Lower lobe of right lung (tissue), 2 donors: ENCODE results near the gene PAK4. TPM values are rescaled to one million over a fixed set of nuclear protein-coding genes. Genes with fewer than 3 reads are reported as not detected.
"Not testable (repeated sequence)": the region's sequence is repeated elsewhere in the genome, so short reads cannot be mapped to it uniquely, and the experiment has no call there.

ENCODE experiments used
- ATAC-seq, 2 donors: fragments of 200-7000 bp; cut with Tn5 transposase; one replicate each; pipeline ENCODE4 v1.9.1; 2020 to 2022; ENCODE audit warnings: mild to moderate bottlenecking in 2 of 2, moderate library complexity in 2 of 2
- DNase-seq: peaks from one replicate; pipeline ENCODE4 v3.0.0-alpha.2; 2020
- H3K27ac ChIP-seq: fragments of 200-600 bp; one replicate; pipeline ENCODE4 v1.8.0; 2022
- H3K27me3 ChIP-seq: fragments of 200-600 bp; one replicate; pipeline ENCODE4 v1.8.0; 2022; ENCODE audit warnings: low read depth
- H3K36me3 ChIP-seq: fragments of 200-600 bp; one replicate; pipeline ENCODE4 v1.8.0; 2022; ENCODE audit warnings: mild to moderate bottlenecking
- H3K4me1 ChIP-seq: fragments of 200-600 bp; one replicate; pipeline ENCODE4 v1.8.0; 2022
- H3K4me3 ChIP-seq: fragments of 200-600 bp; one replicate; pipeline ENCODE4 v1.8.0; 2022; ENCODE audit warnings: mild to moderate bottlenecking
- H3K9me3 ChIP-seq: fragments of 200-600 bp; one replicate; pipeline ENCODE4 v1.8.0; 2022
- CTCF ChIP-seq: fragments of 200-600 bp; IDR thresholded peaks from one replicate; pipeline ENCODE4 v1.8.0; 2022; ENCODE audit warnings: antibody characterized with exemption, mild to moderate bottlenecking
- intact Hi-C: fragments of 100-400 bp; cut with DNase I; formaldehyde crosslinking; loops from one replicate; pipeline ENCODE4 v1.11.0; 2022
- total RNA-seq: library from RNA; stranded (reverse); fragmentation: NEBNext Ultra II Directional; extraction: Animal tissue kit (Norgen Biotek cat#: 25700); gene quantifications from one replicate; pipeline ENCODE4 v1.2.1, GENCODE V29; 2021
- donor health status: DM: no; HTN: yes; CAD: no; lungs with severe emphysema.

PAK4 gene
- total RNA-seq, 1 donor from 2014 or later: 73.0 TPM

DNA sequence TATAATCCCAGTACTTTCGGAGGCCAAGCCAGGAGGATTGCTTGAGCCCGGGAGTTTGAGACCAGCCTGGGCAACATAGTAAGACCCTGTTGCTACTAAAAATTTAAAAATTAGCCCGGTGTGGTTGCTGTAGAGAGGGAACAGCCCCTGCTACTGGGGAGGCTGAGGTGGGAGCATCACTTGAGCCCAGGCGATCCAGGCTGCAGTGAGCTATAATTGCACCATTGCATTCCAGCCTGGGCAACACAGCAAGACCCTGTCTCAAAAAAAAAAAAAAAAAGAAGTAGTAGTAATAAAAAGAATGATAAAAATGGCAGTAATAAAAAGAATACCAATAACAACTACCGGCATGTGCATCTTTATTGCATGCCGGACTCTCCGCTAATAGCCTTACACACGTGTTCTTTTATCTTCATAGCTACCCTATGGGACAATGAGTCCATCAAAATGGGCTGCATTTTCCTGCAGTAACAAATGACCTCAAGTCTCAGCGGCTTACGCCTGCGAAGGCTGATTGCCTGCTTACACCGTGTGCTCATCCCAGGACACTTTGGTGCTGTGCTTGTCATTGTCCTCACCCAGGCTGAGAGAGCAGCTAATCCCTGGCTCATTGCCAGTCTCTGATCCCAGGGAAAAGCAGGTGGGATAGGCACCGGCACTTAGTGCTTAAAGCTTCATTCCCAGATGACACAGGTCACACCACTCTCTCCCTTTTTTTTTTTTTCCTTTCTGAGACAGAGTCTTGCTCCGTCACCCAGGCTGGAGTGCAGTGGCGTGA is 92.8 kb downstream of the PAK4 start:
- DNase-seq: no peak
- ATAC-seq: no peak
- intact Hi-C loops: no loop called here
- no peak for TF ChIP-seq CTCF
- Histone ChIP-seq H3K27me3 (peaks cover 8% of the 10 kb centered on the region), H3K36me3 (no peaks in the 10 kb centered on the region), H3K9me3 (no peaks in the 10 kb centered on the region), H3K4me3 (no peak overlapping the region), H3K27ac (peak overlapping the region; percentile 24), H3K4me1 (no peaks in the 10 kb centered on the region)

DNA sequence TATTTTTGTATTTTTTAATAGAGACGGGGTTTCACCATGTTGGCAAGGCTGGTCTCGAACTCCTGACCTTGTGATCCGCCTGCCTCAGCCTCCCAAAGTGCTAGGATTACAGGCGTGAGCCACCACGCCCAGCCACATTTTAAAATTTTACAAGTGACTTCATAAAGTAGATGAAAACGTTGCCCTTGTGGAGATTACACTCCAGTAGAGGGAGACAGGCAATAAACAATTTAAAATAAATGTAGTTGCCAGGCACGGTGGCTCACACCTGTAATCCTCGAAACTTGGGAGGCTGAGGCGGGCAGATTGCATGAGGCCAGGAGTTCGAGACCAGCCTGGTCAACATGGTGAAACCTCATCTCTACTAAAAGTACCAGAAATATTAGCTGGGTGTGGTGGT is 93.5 kb downstream of the PAK4 start:
- H3K36me3 ChIP-seq, H3K4me1 ChIP-seq, H3K27ac ChIP-seq, DNase-seq, ATAC-seq, H3K4me3 ChIP-seq, intact Hi-C loops, H3K9me3 ChIP-seq: not testable (repeated sequence)
- H3K27me3 ChIP-seq: peaks cover 15% of the 10 kb centered on the region

DNA sequence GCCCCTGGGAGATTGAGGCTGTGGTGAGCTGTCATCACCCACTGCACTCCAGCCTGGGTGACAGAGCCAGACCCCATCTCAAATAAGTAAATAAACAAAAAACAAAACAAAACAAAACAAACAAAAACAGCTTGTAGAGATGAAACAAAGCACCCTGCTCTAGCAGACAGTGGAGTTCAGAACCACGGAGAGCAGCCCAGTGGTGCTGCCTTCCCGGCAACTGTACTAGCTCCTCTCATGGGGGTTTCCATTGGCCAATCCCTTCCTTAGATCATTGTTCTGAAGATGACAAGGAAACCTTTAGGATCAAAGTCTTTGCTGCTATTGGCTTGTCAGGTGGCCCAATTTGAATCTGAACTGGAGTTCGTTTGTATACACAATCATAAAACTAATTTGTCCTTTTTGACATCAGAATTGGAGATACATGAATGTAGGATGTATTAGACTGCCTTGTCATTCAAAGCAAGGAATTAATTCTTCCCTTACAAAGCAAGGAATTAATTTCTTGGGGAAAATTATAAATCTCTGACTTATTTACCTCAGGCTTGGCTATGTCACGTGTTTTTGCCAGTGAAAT is 98.2 kb downstream of the PAK4 start:
- no peak for ATAC-seq
- Histone ChIP-seq H3K9me3 (no peaks in the 10 kb centered on the region), H3K27ac (no peak overlapping the region), H3K4me3 (no peak overlapping the region), H3K4me1 (no peaks in the 10 kb centered on the region), H3K36me3 (no peaks in the 10 kb centered on the region), H3K27me3 (peaks cover 9% of the 10 kb centered on the region)
- TF ChIP-seq CTCF: no peak
- intact Hi-C loops: no loop called here
- no peak for DNase-seq

GRCh38 chr19:39224910-39225309 is 99.3 kb downstream of the PAK4 start:
- intact Hi-C loops: no loop called here
- Histone ChIP-seq H3K27ac (no peak overlapping the region), H3K36me3 (no peaks in the 10 kb centered on the region), H3K9me3 (no peaks in the 10 kb centered on the region), H3K4me3 (no peak overlapping the region), H3K4me1 (no peaks in the 10 kb centered on the region), H3K27me3 (peaks cover 9% of the 10 kb centered on the region)
- ATAC-seq (no peak), DNase-seq (no peak)
- TF ChIP-seq CTCF: no peak

Other genes with a start within 250 kb of the PAK4 start
- 8.3 TPM for gene RINL, start 247.5 kb upstream of the PAK4 start, total RNA-seq
- 60.1 TPM for gene SIRT2, start 226.2 kb upstream of the PAK4 start, total RNA-seq
- 23.1 TPM for gene NFKBIB, start 225.8 kb upstream of the PAK4 start, total RNA-seq
- not detected for gene CCER2, start 213.6 kb upstream of the PAK4 start, total RNA-seq
- gene SARS2, start 195.0 kb upstream of the PAK4 start, total RNA-seq: 21.0 TPM
- gene MRPS12, start 194.8 kb upstream of the PAK4 start, total RNA-seq: 25.9 TPM
- gene FBXO17, start 150.0 kb upstream of the PAK4 start, total RNA-seq: 10.5 TPM
- gene FBXO27, start 93.2 kb upstream of the PAK4 start, total RNA-seq: 6.4 TPM
- gene ACP7, start 41.4 kb upstream of the PAK4 start, total RNA-seq: not detected
- gene NCCRP1, start 71.2 kb downstream of the PAK4 start, total RNA-seq: 0.86 TPM
- gene SYCN, start 78.5 kb downstream of the PAK4 start, total RNA-seq: not detected
- gene IFNL3, start 119.2 kb downstream of the PAK4 start, total RNA-seq: not detected
- not detected for gene IFNL4, start 123.1 kb downstream of the PAK4 start, total RNA-seq
- not detected for gene IFNL2, start 142.6 kb downstream of the PAK4 start, total RNA-seq
- gene IFNL1, start 170.6 kb downstream of the PAK4 start, total RNA-seq: not detected
- 2.1 TPM for gene LRFN1, start 195.1 kb downstream of the PAK4 start, total RNA-seq
- 149 TPM for gene GMFG, start 210.3 kb downstream of the PAK4 start, total RNA-seq
- gene SAMD4B, start 216.6 kb downstream of the PAK4 start, total RNA-seq: 74.4 TPM